Tibial nerve (tissue), 4 donors: ENCODE results near the gene POMP. TPM values are rescaled to one million over a fixed set of nuclear protein-coding genes. Genes with fewer than 3 reads are reported as not detected.

Source experiments
- DNase-seq, 2 donors: peaks; one replicate each; pipeline ENCODE4 v3.0.0-alpha.2; 2019; ENCODE audit warnings: low spot score in 2 of 2
- H3K27ac ChIP-seq, 4 donors: fragments of 200-600 bp; sonication (generic) in 3 of 4; one replicate each; pipeline ENCODE4 v1.5.1; 2017 to 2019; ENCODE audit warnings: mild to moderate bottlenecking in 1 of 4
- H3K27me3 ChIP-seq, 2 donors: fragments of 200-600 bp; sonication (generic) in 1 of 2; one replicate each; pipeline versions ENCODE4 v1.5.1 to v1.6.0; 2017 to 2019
- H3K36me3 ChIP-seq, 3 donors: fragments of 200-600 bp; sonication (generic); one replicate each; pipeline ENCODE4 v1.5.1; 2018 to 2019
- H3K4me1 ChIP-seq, 4 donors: fragments of 200-600 bp; sonication (generic) in 3 of 4; one replicate each; pipeline ENCODE4 v1.5.1; 2017 to 2019
- H3K4me3 ChIP-seq, 4 donors: fragments of 200-600 bp; sonication (generic) in 3 of 4; one replicate each; pipeline ENCODE4 v1.5.1; 2017 to 2019; ENCODE audit warnings: mild to moderate bottlenecking in 1 of 4, moderate library complexity in 1 of 4
- H3K9me3 ChIP-seq, 4 donors: fragments of 200-600 bp; sonication (generic) in 3 of 4; one replicate each; pipeline ENCODE4 v1.5.1; 2017 to 2019
- EP300 ChIP-seq, 2 donors: sonication (generic); formaldehyde crosslinking; IDR thresholded peaks; one replicate each; pipeline ENCODE4 v1.6.1; 2017; ENCODE audit warnings: antibody characterized with exemption in 2 of 2, mild to moderate bottlenecking in 1 of 2
- POLR2A ChIP-seq, 2 donors: fragments of 450-650 bp; IDR thresholded peaks; one replicate each; pipeline ENCODE4 v1.6.1; 2017; ENCODE audit warnings: antibody characterized with exemption in 2 of 2, mild to moderate bottlenecking in 2 of 2, moderate library complexity in 2 of 2
- WGBS, 2 donors: methylation state at CpG; one replicate each; pipeline ENCODE4 v1.1.5; 2018; 5-methylcytosine and 5-hydroxymethylcytosine counted together
- total RNA-seq, 4 donors: library from RNA; depleted of rRNA; stranded (reverse); fragments of >200 nt; gene quantifications; one replicate each; pipeline ENCODE4 v1.1.0, GENCODE V29; 2016
- TF ChIP-seq, protein P1 (sequence below), 5 experiments: fragments of 200-600 bp in 3 of 5; fragments of 450-650 bp in 2 of 5; sonication (generic) in 3 of 5; IDR thresholded peaks; one replicate each; pipeline ENCODE4 v1.5.1; 2016 to 2019; ENCODE audit warnings: antibody characterized with exemption in 5 of 5, mild to moderate bottlenecking in 3 of 5, moderate library complexity in 2 of 5

POMP gene, protein sequence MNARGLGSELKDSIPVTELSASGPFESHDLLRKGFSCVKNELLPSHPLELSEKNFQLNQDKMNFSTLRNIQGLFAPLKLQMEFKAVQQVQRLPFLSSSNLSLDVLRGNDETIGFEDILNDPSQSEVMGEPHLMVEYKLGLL
- 10 to 100 TPM; 37.5 to 60.3 (median 52.0) TPM for total RNA-seq

DNA sequence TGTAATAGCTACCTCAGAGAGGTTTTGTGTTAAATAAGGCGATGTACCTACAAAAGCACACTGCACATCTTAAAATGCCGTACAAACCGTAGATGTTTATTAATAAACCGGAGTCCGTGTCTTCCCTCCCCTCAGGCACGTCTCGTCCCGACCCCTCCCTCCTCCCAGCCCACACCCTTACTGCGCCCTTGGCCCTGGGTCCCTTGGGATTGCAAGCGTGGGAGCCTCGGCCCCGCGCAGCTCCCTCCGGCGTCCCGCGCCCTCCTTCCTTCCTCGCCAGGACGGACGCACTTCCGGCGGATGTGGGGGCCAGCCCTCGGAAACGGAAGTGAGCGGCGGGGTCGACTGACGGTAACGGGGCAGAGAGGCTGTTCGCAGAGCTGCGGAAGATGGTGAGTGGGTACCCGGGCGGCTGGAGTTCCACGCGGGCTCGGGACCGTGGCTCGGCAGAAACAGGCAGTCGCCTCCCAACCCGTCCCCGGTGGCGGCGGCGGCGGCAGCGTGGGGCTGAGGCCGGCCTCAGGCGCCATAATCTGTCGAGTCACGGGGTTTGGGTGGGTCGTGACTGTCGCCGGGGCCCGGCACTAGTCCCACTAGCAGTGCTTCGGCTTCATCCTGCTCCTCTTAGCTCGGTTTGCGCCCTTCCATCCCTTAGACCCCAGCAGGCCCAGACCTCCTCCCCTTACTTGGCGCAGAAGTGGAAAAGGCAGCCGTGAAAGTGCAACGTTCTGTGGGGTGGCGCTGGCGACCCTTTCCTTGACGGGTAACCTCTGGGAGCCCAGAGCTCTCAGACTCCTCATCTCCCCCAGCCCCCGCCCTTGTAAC, at the start of gene POMP:
TSS of gene POMP (plus strand) at position 335 of the 825 bp plus-strand sequence. CDS start at position 390, 55 bp downstream.
- Histone ChIP-seq H3K4me3 (peak within 1 kb of the TSS; percentile 69 to 96 (median 84)), H3K27me3 (no peaks in the 10 kb centered on the region), H3K4me1 (peaks cover 3 to 71% (median 29%) of the 10 kb centered on the region in 4 donors), H3K9me3 (no peaks in the 10 kb centered on the region), H3K36me3 (peaks cover 0 to 28% (median 0%) of the 10 kb centered on the region in 3 donors), H3K27ac (peak within 1 kb of the TSS; percentile 84 to 98 (median 94))
- TF ChIP-seq, protein P1, sequence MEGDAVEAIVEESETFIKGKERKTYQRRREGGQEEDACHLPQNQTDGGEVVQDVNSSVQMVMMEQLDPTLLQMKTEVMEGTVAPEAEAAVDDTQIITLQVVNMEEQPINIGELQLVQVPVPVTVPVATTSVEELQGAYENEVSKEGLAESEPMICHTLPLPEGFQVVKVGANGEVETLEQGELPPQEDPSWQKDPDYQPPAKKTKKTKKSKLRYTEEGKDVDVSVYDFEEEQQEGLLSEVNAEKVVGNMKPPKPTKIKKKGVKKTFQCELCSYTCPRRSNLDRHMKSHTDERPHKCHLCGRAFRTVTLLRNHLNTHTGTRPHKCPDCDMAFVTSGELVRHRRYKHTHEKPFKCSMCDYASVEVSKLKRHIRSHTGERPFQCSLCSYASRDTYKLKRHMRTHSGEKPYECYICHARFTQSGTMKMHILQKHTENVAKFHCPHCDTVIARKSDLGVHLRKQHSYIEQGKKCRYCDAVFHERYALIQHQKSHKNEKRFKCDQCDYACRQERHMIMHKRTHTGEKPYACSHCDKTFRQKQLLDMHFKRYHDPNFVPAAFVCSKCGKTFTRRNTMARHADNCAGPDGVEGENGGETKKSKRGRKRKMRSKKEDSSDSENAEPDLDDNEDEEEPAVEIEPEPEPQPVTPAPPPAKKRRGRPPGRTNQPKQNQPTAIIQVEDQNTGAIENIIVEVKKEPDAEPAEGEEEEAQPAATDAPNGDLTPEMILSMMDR (IDR thresholded peaks at IDR 0.05) = peak in 2 of 5 experiments; percentile 24 to 29
- peak; percentile 96 to 97 for TF ChIP-seq POLR2A (IDR thresholded peaks at IDR 0.05)
- TF ChIP-seq EP300 (IDR thresholded peaks at IDR 0.05) = peak; percentile 97 to 100
- DNase-seq = peak; percentile 87 to 90
- WGBS, 2 donors = 0 to 1% methylated on average over 38 to 59 of the region's 64 CpGs

DNA sequence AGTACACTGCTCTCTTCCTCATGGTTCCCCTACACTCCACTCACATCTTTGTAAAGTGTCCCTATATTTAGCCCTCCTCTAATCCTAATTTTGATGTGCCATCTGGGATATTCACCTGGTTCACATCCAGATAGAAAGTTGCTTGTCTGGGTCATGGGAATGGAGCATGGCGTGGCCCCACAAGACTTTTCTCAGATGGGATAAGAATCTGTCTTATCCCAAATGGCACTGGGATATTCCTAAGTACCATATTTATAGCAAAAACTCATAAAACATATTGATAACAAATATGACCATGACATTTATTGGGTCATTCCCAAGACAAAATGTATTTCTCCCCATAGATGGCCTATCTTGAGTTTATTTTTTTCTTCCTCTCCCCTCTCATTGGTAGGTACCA, 49.5 kb upstream of the POMP start:
- Histone ChIP-seq H3K4me3 (no peak overlapping the region), H3K36me3 (no peaks in the 10 kb centered on the region), H3K27ac (no peak overlapping the region), H3K4me1 (no peaks in the 10 kb centered on the region), H3K27me3 (no peaks in the 10 kb centered on the region), H3K9me3 (no peaks in the 10 kb centered on the region)
- WGBS, 2 donors = 96% methylated on average over 1 of the region's 1 CpG
- DNase-seq = no peak
- TF ChIP-seq POLR2A (IDR thresholded peaks at IDR 0.05) (no peak), EP300 (IDR thresholded peaks at IDR 0.05) (no peak)
- TF ChIP-seq, protein P1 (IDR thresholded peaks at IDR 0.05) = no peak

DNA sequence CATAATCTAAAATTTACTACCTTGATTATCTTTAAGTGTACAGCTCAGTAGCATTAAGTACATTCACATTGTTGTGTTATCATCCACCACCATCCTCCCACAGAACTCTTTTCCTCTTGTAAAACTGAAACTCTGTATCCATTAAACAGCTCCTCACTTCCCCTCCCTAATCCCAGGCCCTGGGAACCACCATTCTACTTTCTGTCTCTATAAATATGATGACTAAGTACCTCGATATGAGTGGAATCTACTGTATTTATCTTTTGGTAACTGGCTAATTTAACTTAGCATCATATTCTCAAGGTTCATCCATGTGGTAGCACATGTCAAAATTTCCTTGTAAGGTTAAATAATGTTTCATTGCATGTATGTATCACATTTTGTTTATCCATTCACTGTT, 49.0 kb upstream of the POMP start:
- no peaks in the 10 kb centered on the region for H3K9me3 ChIP-seq
- no peak overlapping the region for H3K4me3 ChIP-seq
- no peaks in the 10 kb centered on the region for H3K4me1 ChIP-seq
- H3K27ac ChIP-seq = no peak overlapping the region
- no peaks in the 10 kb centered on the region for H3K27me3 ChIP-seq
- DNase-seq = no peak
- no peaks in the 10 kb centered on the region for H3K36me3 ChIP-seq
- TF ChIP-seq EP300 (IDR thresholded peaks at IDR 0.05) (no peak), POLR2A (IDR thresholded peaks at IDR 0.05) (no peak)
- TF ChIP-seq, protein P1 (IDR thresholded peaks at IDR 0.05) = no peak
- WGBS, 2 donors = 79 to 81% methylated on average over 1 of the region's 1 CpG

DNA sequence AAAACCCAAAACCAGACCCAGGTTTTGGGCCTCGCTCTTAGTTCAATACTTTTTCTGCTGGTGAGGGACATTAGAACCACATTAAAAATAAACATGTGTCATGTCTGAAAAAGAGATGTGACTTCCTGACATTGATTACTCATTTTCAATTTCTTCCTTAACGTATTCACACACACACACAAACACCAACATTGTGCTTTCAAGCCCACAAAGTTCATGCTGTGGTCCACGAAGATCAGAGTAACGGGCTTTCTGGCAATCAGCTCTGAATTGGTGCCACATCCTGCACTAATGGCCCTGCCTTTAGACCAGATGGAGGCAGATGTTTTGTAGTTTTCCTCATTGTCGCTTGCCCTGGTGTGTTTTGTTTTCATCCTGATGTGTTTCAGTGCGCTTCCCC, 47.9 kb upstream of the POMP start:
- TF ChIP-seq EP300 (IDR thresholded peaks at IDR 0.05) (no peak), POLR2A (IDR thresholded peaks at IDR 0.05) (no peak)
- TF ChIP-seq, protein P1 (IDR thresholded peaks at IDR 0.05) = no peak
- Histone ChIP-seq H3K36me3 (no peaks in the 10 kb centered on the region), H3K27ac (no peak overlapping the region), H3K9me3 (no peaks in the 10 kb centered on the region), H3K27me3 (no peaks in the 10 kb centered on the region), H3K4me1 (no peaks in the 10 kb centered on the region), H3K4me3 (no peak overlapping the region)
- no peak for DNase-seq
- 57 to 64% methylated on average over 6 of the region's 6 CpGs for WGBS, 2 donors

DNA sequence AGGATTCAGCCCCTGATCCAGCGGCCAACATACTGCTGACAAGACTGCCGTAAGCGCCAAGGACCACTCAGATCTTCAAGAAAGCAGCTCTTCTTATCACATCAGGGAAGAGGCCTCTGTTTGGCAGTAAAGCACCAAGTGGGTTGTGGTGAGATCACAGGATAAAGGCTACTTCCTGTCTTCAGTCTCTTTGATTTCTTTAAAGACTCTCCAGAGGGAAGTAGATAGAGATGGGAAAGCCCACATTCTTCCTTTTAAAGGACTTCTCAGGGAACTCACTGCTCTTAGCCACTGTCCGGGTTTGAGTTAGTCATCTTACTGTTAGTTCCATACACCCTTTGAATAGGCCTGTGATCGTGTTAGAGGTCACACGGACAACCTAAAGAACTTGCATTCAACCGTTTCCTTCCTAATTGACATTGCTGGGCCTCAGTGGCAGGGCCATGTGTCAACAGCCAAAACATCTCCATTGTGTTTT, 47.2 kb upstream of the POMP start:
- H3K4me3 ChIP-seq = no peak overlapping the region
- no peaks in the 10 kb centered on the region for H3K9me3 ChIP-seq
- no peak overlapping the region for H3K27ac ChIP-seq
- no peaks in the 10 kb centered on the region for H3K4me1 ChIP-seq
- no peaks in the 10 kb centered on the region for H3K27me3 ChIP-seq
- WGBS, 2 donors = 47 to 51% methylated on average over 7 of the region's 7 CpGs
- no peak for TF ChIP-seq EP300 (IDR thresholded peaks at IDR 0.05)
- TF ChIP-seq, protein P1 (IDR thresholded peaks at IDR 0.05) = no peak
- no peak for TF ChIP-seq POLR2A (IDR thresholded peaks at IDR 0.05)
- DNase-seq = no peak
- H3K36me3 ChIP-seq = no peaks in the 10 kb centered on the region
